Epidermal melanocyte (primary cell): ENCODE data around the gene GFER.
"Not testable (repeated sequence)": the region's sequence is repeated elsewhere in the genome, so short reads cannot be mapped to it uniquely, and the experiment has no call there.

ENCODE experiments used
- DNase-seq: peaks from one replicate; pipeline ENCODE4 v3.0.0; 2011; ENCODE audit warnings: low spot score; ENCODE audit not compliant: insufficient read length

Gene GFER

DNA sequence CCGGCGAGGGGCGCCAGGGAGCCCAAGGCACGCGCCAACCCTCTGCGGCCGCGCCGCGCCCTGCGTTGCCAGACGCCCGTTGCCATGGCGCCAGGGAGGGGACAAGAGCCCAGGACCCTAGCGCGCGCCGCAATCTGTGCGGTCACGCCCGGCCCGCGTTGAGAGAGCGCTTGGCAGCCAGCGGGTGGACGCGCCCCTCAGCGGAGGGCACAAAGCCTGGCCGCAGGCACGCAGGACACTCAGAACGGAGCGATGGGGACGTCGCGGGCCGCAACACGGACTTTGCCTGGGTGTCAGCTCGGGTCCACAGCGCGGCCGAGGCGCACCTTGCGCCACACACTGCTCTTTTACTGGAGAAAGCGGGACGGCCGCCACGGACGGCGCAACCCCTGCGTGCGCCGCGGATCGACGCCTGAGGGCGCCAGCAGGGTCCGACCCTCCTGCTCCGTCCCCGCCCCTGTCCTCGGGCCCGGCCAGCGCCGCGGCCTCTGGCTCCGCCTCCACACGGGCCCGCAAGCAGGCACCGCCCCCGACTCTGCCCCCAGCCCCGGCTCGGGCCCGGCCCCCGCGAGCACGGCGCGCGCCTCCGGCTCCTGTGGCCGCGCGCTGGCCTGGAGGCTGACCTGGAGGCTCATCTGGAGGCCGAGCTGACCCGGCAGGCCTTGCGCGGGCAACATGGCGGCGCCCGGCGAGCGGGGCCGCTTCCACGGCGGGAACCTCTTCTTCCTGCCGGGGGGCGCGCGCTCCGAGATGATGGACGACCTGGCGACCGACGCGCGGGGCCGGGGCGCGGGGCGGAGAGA is at the start of gene GFER:
TSS of gene GFER (plus strand) at position 650 of the 803 bp plus-strand sequence. CDS start at position 676, 26 bp downstream.
- DNase-seq = peak; percentile 99

DNA sequence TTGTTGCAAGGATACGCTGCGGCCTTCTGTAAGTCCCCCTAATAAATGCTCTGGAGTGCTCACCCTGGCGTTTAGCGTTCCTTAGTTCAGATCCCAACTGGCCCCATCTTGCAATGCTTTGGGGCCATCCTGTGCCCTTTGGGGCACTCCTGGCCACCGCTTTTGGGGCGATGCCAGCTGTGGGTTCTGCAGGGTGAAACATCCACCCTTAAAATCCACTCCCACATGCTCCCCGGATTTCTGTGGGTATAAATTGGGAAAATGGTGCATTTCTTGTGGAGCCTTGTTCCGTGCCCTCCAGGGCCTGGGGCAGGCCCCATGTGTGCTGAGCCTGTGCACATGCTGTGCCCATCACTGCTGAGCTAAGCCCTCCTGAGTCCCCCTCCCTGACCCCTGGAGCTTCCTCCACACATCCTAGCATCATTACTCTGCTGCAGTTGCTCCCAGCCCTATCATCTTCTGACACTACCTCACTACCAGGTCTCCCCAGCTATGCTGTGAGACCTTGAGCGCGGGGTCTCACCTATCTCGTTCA is 47.0 kb upstream of the GFER start:
- no peak for DNase-seq

- no peak for DNase-seq
These were observed 45.7 kb upstream of the GFER start for GRCh38 chr16:1938316-1938715.

DNA sequence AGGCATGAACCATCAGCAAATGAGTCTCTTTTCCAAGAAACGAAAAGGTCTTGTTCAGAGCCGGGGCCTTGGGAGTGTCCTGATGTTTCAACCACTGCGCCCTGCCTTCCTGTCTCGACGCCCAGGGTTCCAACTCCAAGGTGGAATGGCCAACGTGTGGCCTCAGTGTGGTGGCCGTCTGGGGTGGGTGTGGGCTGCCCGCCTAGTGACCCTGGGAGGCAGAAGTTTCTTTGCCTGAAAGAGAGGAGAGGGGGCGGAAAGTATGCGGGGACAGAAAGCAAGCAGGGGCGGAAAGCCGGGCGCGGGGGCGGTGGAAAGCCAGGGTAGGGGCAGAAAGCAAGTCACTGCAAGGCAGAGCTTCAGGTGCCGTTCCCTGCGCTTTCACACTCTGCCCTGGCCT is 45.1 kb upstream of the GFER start:
- no peak for DNase-seq

DNA sequence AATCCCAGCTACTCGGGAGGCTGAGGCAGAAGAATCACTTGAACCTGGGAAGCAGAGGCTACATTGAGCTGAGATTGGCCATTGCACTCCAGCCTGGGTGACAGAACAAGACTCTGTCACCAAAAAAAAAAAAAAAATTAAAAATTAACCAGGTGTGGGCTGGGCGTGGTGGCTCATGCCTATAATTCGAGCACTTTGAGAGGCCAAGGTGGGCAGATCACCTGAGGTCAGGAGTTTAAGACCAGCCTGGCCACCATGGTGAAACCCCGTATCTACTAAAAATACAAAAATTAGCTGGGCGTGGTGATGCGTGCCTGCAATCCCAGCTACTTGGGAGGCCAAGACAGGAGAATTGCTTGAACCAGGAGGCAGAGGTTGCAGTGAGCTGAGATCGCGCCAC is 44.2 kb upstream of the GFER start:
- DNase-seq = not testable (repeated sequence)

- DNase-seq = no peak
These were observed 43.5 kb upstream of the GFER start for GRCh38 chr16:1940273-1941161.

DNA sequence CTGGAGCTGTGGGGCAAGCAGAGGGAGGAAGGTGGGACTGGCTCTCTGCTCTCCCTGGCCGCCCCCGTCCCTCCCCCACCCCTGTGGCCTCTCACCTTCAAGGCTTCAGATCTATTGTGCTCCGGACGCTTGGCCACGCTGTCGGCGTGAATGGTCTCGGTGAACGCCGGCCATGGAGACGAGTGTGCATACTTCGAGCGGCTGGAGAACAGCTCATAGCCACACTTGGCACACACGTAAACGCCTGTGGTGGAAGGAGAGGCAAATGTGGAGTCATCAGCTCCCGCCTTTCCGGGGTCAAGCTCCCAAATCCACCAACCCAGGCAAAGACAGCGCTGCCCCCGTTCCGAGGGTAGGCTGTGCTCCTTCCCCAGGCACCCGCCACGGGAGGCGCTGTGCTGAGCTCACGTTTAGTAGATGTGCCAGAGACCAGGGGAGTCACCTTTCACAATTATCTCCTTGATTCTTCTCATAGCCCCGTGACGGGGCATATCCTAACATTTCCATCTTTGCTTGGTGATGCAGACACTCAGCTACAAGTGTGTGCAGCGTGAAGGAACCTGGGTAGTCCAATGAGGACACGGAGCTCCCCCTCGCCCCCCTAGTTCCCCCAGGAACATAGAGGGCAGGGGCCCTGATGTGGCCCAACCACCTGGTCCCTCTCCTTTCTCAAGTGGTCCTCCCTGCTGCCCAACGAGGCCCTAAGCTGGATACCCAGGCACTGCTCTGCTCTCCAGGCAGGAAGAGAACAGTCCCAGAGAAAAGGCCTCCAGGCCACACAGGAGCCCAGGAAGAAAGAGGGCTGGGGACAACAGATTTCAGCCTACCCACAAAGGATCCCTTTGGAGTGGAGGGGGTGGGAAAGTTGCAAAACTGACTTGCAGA is 42.6 kb upstream of the GFER start:
- no peak for DNase-seq

DNA sequence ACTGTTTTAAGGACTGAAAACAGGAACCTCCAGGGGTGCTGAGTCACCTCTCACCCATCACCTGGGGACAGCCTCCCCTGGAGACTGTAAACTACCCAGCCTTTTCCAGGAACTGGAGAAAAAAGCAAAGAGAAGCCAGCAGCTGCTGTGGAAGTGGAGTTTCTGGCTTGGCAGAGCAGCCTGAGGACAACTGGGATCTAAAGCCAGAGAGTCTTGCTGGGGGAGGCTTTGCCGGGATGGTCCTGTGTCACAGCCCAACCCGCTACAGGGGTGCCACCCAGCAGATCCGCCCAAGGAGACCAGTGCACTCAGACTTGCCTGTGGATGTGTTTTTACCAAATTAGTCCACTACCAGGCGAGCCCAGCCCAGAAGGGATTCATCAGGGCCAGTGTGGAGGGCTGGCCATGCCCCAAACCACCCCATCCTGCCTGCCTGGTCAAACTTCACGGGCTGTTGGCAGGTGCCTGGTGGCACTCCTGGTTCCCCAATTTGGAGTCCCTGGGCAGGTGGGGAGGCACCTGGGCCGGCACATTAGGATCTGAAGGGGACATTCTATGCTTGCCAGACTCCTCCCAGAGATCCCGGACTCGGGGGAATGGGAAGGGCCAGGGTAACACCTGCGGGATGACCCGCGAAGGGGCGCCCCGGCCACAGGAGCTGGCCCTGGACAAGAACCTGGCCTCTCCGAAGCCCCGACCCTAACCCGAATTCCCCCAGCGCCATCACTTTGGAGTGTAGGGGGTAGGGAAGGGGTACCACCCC is 41.8 kb upstream of the GFER start:
- no peak for DNase-seq

DNA sequence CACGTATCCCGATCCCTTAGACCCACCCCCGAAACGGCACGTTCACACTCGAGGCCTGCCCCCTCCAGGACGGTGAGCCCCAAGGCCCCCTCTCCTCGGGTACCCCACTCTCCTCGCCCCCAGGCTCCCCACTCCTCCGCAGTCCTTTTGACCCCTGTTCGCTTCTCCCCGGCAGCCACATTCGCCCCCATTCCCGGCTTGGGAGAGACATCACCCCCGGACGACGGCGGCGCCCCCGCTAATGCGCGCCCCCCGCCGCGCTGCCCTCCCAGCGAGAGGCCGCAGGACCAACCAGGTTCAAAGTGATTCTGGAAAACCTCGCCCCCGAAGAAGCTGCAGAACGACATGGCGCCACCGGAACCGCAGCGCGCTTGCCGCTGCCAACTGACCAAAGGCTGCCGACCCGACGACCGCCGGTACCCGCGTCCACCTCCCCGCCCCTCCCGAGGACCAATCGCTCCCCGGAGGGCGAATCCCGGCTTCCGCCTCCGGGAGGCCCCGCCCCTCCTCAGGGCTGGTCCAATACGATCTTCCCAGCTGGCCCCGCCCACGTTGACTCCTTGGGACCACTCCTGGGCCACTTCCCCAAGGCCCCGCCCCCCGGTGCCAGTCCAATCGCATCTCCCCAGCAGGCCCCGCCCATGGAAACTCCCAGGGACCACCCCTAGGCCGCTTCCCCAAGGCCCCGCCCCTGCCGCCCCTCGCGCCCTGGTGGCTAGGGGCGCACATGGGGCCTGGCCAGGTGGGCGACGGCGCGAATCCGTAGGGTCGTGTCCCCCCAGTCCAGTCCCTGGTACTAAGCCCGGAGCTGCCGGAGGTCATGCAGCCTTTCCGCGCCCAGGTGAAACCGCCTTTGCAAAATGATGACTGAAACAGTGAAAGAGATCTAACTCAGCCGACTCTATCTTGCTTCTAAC is 40.9 kb upstream of the GFER start, which contains the start of gene MSRB1:
TSS of gene MSRB1 (minus strand) at position 390 of the 917 bp plus-strand sequence. CDS start at position 347, 43 bp downstream.
- peak; percentile 99 for DNase-seq

DNA sequence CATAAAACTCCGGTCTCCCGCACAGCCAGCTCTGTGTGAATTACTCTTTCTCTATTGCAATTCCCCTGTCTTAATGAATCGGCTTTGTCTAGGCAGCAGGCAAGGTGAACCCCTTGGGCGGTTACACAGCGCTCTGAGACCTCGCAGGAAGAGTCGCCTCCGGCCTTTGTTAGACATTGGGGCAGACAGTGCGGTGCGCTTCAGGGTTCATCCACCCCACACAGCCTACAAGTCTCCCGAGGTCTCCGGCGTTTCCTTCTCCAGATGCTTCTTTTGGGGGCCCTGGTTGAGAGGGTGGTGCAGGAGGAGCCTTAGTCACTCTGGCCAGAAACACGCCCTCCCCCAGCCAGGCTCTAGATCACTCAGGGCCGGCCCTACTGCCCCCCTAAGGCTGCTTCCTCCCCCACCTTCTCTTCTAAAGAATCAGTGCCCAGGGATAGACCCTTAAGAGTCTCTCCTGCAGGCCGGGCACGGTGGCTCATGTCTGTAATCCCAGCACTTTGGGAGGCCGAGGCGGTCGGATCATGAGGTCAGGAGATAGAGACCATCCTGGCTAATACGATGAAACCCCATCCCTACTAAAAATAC is 39.3 kb upstream of the GFER start:
- DNase-seq = no peak

- no peak for DNase-seq
These were observed 38.2 kb upstream of the GFER start for GRCh38 chr16:1945559-1946391.

GRCh38 chr16:1946495-1947368 is 37.3 kb upstream of the GFER start:
- no peak for DNase-seq

DNA sequence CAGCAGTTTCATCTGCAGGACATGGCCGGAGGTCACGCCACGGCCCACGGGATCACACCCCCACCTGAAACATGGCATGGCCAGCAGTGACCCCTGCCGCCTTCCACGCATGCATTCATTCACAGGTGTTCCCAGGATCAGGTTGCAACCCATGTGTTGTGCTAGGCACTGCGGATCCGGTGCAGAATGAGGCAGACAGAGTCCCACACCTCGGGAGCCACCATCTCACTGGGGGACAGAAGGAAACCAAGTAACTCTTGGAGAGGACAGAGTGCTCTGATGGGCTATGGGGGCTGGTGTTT is 36.7 kb upstream of the GFER start:
- DNase-seq = no peak

DNA sequence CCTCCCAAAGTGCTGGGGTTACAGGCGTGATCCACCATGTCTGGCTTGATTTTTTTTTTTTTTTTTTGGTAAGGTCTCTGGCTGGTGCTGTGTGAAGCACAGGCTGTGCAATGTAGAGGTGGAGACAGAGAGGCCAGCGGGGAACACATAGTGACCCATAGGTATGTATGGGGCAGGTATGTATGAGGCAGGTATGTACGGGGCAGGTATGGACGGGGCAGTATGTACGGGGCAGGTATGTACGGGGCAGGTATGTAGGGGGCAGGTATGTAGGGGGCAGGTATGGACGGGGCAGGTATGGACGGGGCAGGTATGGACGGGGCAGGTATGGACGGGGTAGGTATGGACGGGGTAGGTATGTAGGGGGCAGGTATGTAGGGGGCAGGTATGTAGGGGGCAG is 34.5 kb upstream of the GFER start:
- DNase-seq = no peak

DNA sequence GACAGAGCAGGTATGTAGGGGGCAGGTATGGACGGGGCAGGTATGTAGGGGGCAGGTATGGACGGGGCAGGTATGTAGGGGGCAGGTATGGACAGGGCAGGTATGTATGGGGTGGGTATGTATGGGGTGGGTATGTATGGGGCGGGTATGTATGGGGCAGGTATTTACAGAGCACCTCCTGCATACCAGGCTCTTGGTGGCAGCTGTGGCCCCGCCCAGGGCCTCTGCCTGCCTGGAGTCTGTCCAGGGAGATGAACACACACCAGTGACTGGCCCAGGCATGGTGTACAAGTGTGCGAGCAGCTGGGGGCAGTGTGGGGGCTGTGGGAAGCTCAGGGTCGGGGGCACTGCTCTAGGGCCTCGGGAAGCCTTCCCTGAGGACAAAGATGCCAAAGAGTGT is 33.9 kb upstream of the GFER start:
- no peak for DNase-seq

DNA sequence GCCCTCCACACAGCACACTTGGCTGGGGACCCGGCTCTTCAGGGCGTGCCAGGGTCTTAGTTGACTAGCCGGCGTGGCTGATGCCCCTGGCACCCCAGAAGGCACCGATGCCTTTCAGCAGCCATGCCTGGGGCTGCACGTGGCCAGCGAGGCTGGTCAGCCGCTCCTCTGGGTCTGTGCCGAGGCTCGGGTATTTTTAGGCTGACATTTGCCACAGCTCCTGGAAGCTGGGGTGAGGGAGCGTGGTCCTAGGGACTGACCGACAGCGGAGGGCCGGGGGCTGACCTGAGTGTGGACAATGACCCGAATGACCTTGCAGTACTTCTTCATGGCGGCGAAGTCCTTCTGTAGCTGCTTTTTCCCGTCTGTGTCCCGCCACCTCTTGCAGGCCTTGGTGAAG is 33.4 kb upstream of the GFER start:
- no peak for DNase-seq

DNA sequence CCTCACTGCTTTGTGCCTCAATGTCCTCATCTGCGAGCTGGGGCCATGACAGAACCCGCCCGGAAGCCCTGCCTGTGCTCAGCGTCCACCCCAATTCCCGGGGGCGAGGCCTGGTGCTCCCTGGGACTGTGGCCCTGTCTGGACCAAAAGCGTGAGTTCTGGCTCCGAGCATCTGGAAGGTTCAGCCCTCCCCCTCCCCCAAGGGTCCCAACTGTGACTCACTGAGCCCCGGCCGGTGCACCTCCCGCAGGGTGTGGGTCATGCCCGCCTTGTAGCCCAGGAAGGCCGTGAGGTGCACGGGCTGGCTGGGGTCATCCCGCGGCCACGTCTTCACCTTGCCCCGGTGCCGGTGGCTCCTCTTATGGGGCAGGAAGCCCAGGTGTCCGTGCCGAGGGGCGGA is 30.3 kb upstream of the GFER start:
- no peak for DNase-seq
